ENCODE results near the gene C18orf63. TPM values are rescaled to one million over a fixed set of nuclear protein-coding genes. Genes with fewer than 3 reads are reported as not detected.

The C18orf63 gene
- total RNA-seq (2021) = not detected in 2 replicates
- Bru-seq, nascent RNA = not detected
- not detected for BruChase-seq, experiment 1, labeled RNA remaining after a 2-hour chase
- not detected for BruChase-seq, experiment 2, labeled RNA remaining after a 6-hour chase
- long read RNA-seq = 0 reads

GRCh38 chr18:74315464-74316256, at the start of gene C18orf63:
TSS of gene C18orf63 (plus strand) at chr18:74315839. CDS start at chr18:74317866, 2,027 bp downstream.
- TF ChIP-seq, protein P1, sequence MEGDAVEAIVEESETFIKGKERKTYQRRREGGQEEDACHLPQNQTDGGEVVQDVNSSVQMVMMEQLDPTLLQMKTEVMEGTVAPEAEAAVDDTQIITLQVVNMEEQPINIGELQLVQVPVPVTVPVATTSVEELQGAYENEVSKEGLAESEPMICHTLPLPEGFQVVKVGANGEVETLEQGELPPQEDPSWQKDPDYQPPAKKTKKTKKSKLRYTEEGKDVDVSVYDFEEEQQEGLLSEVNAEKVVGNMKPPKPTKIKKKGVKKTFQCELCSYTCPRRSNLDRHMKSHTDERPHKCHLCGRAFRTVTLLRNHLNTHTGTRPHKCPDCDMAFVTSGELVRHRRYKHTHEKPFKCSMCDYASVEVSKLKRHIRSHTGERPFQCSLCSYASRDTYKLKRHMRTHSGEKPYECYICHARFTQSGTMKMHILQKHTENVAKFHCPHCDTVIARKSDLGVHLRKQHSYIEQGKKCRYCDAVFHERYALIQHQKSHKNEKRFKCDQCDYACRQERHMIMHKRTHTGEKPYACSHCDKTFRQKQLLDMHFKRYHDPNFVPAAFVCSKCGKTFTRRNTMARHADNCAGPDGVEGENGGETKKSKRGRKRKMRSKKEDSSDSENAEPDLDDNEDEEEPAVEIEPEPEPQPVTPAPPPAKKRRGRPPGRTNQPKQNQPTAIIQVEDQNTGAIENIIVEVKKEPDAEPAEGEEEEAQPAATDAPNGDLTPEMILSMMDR (conservative IDR thresholded peaks at IDR 0.05; ENCODE audit: low read depth, low read length) = no peak
- TF ChIP-seq EZH2 (IDR thresholded peaks at IDR 0.05; ENCODE audit: borderline replicate concordance, low read depth, low read length, poor library complexity, severe bottlenecking) = no peak
- POLR2A ChIA-PET (ENCODE audit: low non-redundant PET) = no interaction called here
- no peak for DNase-seq (ENCODE audit: low spot score)

DNA sequence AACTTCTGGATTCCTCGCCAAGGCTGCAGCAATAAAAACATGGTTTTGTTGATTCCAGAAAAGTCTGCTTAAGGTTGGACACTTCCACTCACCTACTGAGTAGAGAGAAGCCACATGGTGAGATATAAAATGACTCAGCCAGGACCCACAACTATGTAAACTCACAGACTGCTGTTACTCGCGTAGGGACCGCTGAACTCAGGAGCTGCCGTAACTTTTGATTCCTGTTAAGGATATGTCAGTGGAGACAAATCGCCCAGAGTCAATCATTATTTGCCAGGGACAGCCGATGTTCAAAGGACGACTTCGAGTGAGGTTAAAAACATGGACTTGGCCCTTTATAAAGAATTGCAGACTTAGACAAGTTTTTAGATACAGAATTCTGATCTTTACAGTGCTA, 49.5 kb upstream of the C18orf63 start:
- intact Hi-C loops (cut with micrococcal nuclease; ENCODE audit: unreplicated experiment) = no loop called here
- no peak for DNase-seq (ENCODE audit: low spot score)
- no peak overlapping the region for H3K27ac ChIP-seq (ENCODE audit: low read depth, low read length, poor library complexity, severe bottlenecking)
- H3K27me3 ChIP-seq (replicated peaks; ENCODE audit: insufficient read depth, low read depth, low read length, poor library complexity) = no peaks in the 10 kb centered on the region
- H3K36me3 ChIP-seq (ENCODE audit: insufficient read depth, low read length, poor library complexity, severe bottlenecking) = no peaks in the 10 kb centered on the region
- no peak overlapping the region for H3K4me3 ChIP-seq (ENCODE audit: low read depth, low read length, poor library complexity, severe bottlenecking)
- BruUV-seq (replicated peaks) = no TSS peak
- ChIA-PET POLR2A (ENCODE audit: low non-redundant PET) (no interaction called here), CTCF (interaction anchor here (0.6 kb wide), 1 partner anchor 77 kb away, joined by 3 read pairs; no protein-coding TSS in a partner anchor)
- TF ChIP-seq, protein P1 (conservative IDR thresholded peaks at IDR 0.05; ENCODE audit: low read depth, low read length) = no peak
- no peak for TF ChIP-seq EZH2 (IDR thresholded peaks at IDR 0.05; ENCODE audit: borderline replicate concordance, low read depth, low read length, poor library complexity, severe bottlenecking)
- H3K9me3 ChIP-seq (ENCODE audit: low read depth, low read length, poor library complexity, severe bottlenecking) = no peaks in the 10 kb centered on the region
- H3K4me1 ChIP-seq (ENCODE audit: insufficient read depth, low read length, poor library complexity, severe bottlenecking) = no peaks in the 10 kb centered on the region

More at GRCh38 chr18:74315464-74316256, at the start of gene C18orf63:
- intact Hi-C loops (cut with micrococcal nuclease; ENCODE audit: unreplicated experiment) = no loop called here
- Histone ChIP-seq H3K4me1 (ENCODE audit: insufficient read depth, low read length, poor library complexity, severe bottlenecking) (no peaks in the 10 kb centered on the region), H3K36me3 (ENCODE audit: insufficient read depth, low read length, poor library complexity, severe bottlenecking) (no peaks in the 10 kb centered on the region), H3K9me3 (ENCODE audit: low read depth, low read length, poor library complexity, severe bottlenecking) (peaks cover 5% of the 10 kb centered on the region), H3K27ac (ENCODE audit: low read depth, low read length, poor library complexity, severe bottlenecking) (no peak within 1 kb of the TSS), H3K27me3 (replicated peaks; ENCODE audit: insufficient read depth, low read depth, low read length, poor library complexity) (no peaks in the 10 kb centered on the region), H3K4me3 (ENCODE audit: low read depth, low read length, poor library complexity, severe bottlenecking) (no peak within 1 kb of the TSS)
- BruUV-seq (replicated peaks) = no TSS peak
- CTCF ChIA-PET = no interaction called here

GRCh38 chr18:74268175-74268574, 47.5 kb upstream of the C18orf63 start:
- no peak for DNase-seq (ENCODE audit: low spot score)
- intact Hi-C loops (cut with micrococcal nuclease; ENCODE audit: unreplicated experiment) = no loop called here
- TF ChIP-seq, protein P1 (conservative IDR thresholded peaks at IDR 0.05; ENCODE audit: low read depth, low read length) = no peak
- no peak for TF ChIP-seq EZH2 (IDR thresholded peaks at IDR 0.05; ENCODE audit: borderline replicate concordance, low read depth, low read length, poor library complexity, severe bottlenecking)
- Histone ChIP-seq H3K4me1 (ENCODE audit: insufficient read depth, low read length, poor library complexity, severe bottlenecking) (no peaks in the 10 kb centered on the region), H3K27me3 (replicated peaks; ENCODE audit: insufficient read depth, low read depth, low read length, poor library complexity) (no peaks in the 10 kb centered on the region), H3K27ac (ENCODE audit: low read depth, low read length, poor library complexity, severe bottlenecking) (no peak overlapping the region), H3K36me3 (ENCODE audit: insufficient read depth, low read length, poor library complexity, severe bottlenecking) (no peaks in the 10 kb centered on the region), H3K9me3 (ENCODE audit: low read depth, low read length, poor library complexity, severe bottlenecking) (no peaks in the 10 kb centered on the region), H3K4me3 (ENCODE audit: low read depth, low read length, poor library complexity, severe bottlenecking) (no peak overlapping the region)
- ChIA-PET CTCF (no interaction called here), POLR2A (ENCODE audit: low non-redundant PET) (no interaction called here)
- BruUV-seq (replicated peaks) = no TSS peak
